OCI-LY3 (cell line): ENCODE measurements around the gene HYAL2.
A peak's percentile ranks its signal among the peaks of the same experiment; 100 is the strongest.

Source experiments
- H2AFZ ChIP-seq: fragments of 200-600, 300-600 bp; shearing (Covaris generic); 2 replicates; pipeline ENCODE4 v1.6.0; 2014; ENCODE audit warnings: antibody characterized with exemption, low read depth, low read length
- H3K27ac ChIP-seq: fragments of 200-600, 300-600 bp; sonication (generic); 2 replicates; pipeline ENCODE4 v1.5.1; 2014; ENCODE audit warnings: mild to moderate bottlenecking, low read length, moderate library complexity, mixed read lengths
- H3K27me3 ChIP-seq: fragments of 200-600, 300-600 bp; sonication (generic); 2 replicates; pipeline ENCODE4 v1.6.1; 2014; ENCODE audit warnings: low read depth, low read length, mixed read lengths
- H3K36me3 ChIP-seq: fragments of 200-600, 300-600 bp; sonication (generic); replicated peaks from 2 replicates; pipeline ENCODE3; 2014; ENCODE audit warnings: low read depth, low read length, mixed read lengths
- H3K4me1 ChIP-seq: fragments of 300-600, 200-600 bp; sonication (generic); 2 replicates; pipeline ENCODE4 v1.6.1; 2014; ENCODE audit warnings: low read length, mixed read lengths
- H3K4me2 ChIP-seq: fragments of 200-600, 300-600 bp; sonication (generic); 2 replicates; pipeline ENCODE4 v1.6.1; 2014; ENCODE audit warnings: low read length, mixed read lengths
- H3K4me3 ChIP-seq: fragments of 300-600, 200-600 bp; sonication (generic); 2 replicates; pipeline ENCODE4 v1.5.1; 2014; ENCODE audit warnings: antibody characterized with exemption, mild to moderate bottlenecking, low read length, moderate library complexity
- H3K79me2 ChIP-seq: fragments of 300-600, 200-600 bp; shearing (Covaris generic); 2 replicates; pipeline ENCODE4 v1.6.1; 2014; ENCODE audit warnings: mild to moderate bottlenecking, low read length, mixed read lengths
- H3K9ac ChIP-seq: fragments of 300-600, 200-600 bp; shearing (Covaris generic); 2 replicates; pipeline ENCODE4 v1.6.0; 2014; ENCODE audit warnings: mild to moderate bottlenecking, low read length, moderate library complexity
- H3K9me3 ChIP-seq: fragments of 200-600, 300-600 bp; shearing (Covaris generic); 2 replicates; pipeline ENCODE4 v1.6.1; 2014; ENCODE audit warnings: low read length, mixed read lengths; ENCODE audit not compliant: insufficient read depth
- H4K20me1 ChIP-seq: fragments of 200-600, 300-600 bp; sonication (generic); 2 replicates; pipeline ENCODE4 v1.6.1; 2016; ENCODE audit warnings: low read length, mixed read lengths; ENCODE audit not compliant: insufficient read depth
- CTCF ChIP-seq: fragments of 200-600, 300-600 bp; sonication (generic); IDR thresholded peaks from 2 replicates; pipeline ENCODE4 v1.5.1; 2014; ENCODE audit warnings: antibody characterized with exemption, low read length, low read depth
- EZH2phosphoT487 ChIP-seq: fragments of 200-600 bp; shearing (Covaris generic); IDR thresholded peaks from 2 replicates; pipeline ENCODE4 v1.6.1; 2018; ENCODE audit warnings: antibody characterized with exemption, mixed run types, low read depth

The HYAL2 gene

DNA sequence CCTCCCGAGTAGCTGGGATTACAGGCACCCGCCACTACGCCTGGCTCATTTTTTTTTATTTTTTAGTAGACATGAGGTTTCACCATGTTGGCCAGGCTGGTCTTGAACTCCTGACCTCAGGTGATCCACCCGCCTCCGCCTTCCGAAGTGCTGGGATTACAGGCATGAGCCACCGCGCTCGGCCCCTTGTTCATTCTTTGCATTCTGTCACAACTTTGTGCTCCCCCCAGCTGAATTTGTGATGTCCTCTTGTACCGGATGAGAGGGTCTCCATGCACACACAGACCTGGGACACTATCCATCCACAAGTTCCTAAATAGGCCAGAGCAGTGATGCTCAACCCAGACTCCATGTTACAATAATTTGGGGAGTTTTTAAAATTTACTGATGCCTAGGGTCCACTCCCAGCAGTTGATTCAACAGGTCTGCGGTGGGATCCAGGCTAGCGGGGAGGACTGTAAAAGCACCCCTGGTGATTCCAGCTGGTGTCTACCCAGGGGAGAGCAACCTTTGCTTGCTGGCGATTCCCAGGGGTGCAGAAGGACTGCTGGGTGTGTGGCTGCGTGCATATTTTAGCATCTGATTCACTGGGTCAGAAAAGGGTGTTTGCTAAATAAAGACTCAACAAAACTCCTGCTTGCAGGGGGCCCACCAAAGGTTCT is 17.1 kb upstream of the HYAL2 start:
- Histone ChIP-seq H3K4me3 (no peak overlapping the region), H2AFZ (no peak overlapping the region), H3K27ac (no peak overlapping the region), H3K9me3 (no peaks in the 10 kb centered on the region), H3K79me2 (peaks cover 36% of the 10 kb centered on the region), H4K20me1 (peaks cover 1% of the 10 kb centered on the region; the same call in 1 of the 2 replicates), H3K27me3 (no peaks in the 10 kb centered on the region), H3K4me1 (peaks cover 18% of the 10 kb centered on the region), H3K36me3 (peaks cover 12% of the 10 kb centered on the region), H3K4me2 (no peak overlapping the region), H3K9ac (no peak overlapping the region)
- TF ChIP-seq CTCF = no peak
- TF ChIP-seq EZH2phosphoT487 = no peak

DNA sequence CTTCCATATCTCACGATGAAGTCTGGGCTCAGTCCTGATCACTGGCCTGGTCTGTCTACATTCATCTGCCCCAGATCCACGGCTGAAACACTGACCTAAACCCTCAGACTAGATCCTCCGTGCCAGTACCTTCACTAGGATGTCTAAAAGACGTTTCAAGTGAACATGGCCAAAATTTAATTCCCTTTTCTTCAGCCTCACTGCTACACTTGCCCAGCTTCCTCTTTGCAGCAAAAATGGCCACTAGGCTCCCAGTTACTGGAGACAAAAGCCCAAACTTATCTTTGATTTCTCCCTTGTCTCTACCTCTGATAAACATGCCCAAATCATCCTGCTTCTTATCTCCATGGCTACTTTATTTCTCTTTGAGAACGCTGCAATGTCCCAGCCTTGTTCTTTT is 16.4 kb upstream of the HYAL2 start:
- Histone ChIP-seq H3K4me1 (peaks cover 19% of the 10 kb centered on the region), H3K36me3 (peaks cover 19% of the 10 kb centered on the region), H3K79me2 (peaks cover 43% of the 10 kb centered on the region), H3K9me3 (no peaks in the 10 kb centered on the region), H3K4me2 (peak overlapping the region; percentile 84), H3K4me3 (peak overlapping the region; percentile 84), H3K27ac (0 out of 2 replicates have a peak overlapping the region, but pooled peaks have one; percentile 82), H4K20me1 (peaks cover 8% of the 10 kb centered on the region), H3K9ac (peak overlapping the region; percentile 92), H3K27me3 (no peaks in the 10 kb centered on the region), H2AFZ (no peak overlapping the region)
- TF ChIP-seq CTCF = no peak
- no peak for TF ChIP-seq EZH2phosphoT487

- H3K27me3 ChIP-seq = no peaks in the 10 kb centered on the region
- peak overlapping the region; percentile 82 for H3K27ac ChIP-seq
- H3K4me3 ChIP-seq = peak overlapping the region; percentile 84
- H3K9me3 ChIP-seq = no peaks in the 10 kb centered on the region
- peak overlapping the region; percentile 94 for H3K9ac ChIP-seq
- peak overlapping the region; percentile 31; the same call in 1 of the 2 replicates for H2AFZ ChIP-seq
- H3K79me2 ChIP-seq = peaks cover 59% of the 10 kb centered on the region
- peak overlapping the region; percentile 85 for H3K4me2 ChIP-seq
- H3K36me3 ChIP-seq = peaks cover 23% of the 10 kb centered on the region
- peaks cover 15% of the 10 kb centered on the region for H4K20me1 ChIP-seq
- no peak for TF ChIP-seq CTCF
- TF ChIP-seq EZH2phosphoT487 = no peak
- H3K4me1 ChIP-seq = peaks cover 21% of the 10 kb centered on the region
These were observed 14.8 kb upstream of the HYAL2 start for GRCh38 chr3:50337175-50337861.

- Histone ChIP-seq H3K27me3 (no peaks in the 10 kb centered on the region), H2AFZ (no peak overlapping the region), H3K79me2 (peaks cover 66% of the 10 kb centered on the region), H3K4me2 (peak overlapping the region; percentile 85), H3K9ac (peak overlapping the region; percentile 94), H3K9me3 (no peaks in the 10 kb centered on the region), H3K27ac (peak overlapping the region; percentile 82), H3K4me3 (peak overlapping the region; percentile 84), H4K20me1 (peaks cover 15% of the 10 kb centered on the region), H3K36me3 (peaks cover 30% of the 10 kb centered on the region), H3K4me1 (peaks cover 21% of the 10 kb centered on the region)
- TF ChIP-seq EZH2phosphoT487 (no peak), CTCF (no peak)
These were observed 14.1 kb upstream of the HYAL2 start for GRCh38 chr3:50336452-50337174.
